ENCODE results near the gene XPO4.
A peak's percentile ranks its signal among the peaks of the same experiment; 100 is the strongest.

DNA sequence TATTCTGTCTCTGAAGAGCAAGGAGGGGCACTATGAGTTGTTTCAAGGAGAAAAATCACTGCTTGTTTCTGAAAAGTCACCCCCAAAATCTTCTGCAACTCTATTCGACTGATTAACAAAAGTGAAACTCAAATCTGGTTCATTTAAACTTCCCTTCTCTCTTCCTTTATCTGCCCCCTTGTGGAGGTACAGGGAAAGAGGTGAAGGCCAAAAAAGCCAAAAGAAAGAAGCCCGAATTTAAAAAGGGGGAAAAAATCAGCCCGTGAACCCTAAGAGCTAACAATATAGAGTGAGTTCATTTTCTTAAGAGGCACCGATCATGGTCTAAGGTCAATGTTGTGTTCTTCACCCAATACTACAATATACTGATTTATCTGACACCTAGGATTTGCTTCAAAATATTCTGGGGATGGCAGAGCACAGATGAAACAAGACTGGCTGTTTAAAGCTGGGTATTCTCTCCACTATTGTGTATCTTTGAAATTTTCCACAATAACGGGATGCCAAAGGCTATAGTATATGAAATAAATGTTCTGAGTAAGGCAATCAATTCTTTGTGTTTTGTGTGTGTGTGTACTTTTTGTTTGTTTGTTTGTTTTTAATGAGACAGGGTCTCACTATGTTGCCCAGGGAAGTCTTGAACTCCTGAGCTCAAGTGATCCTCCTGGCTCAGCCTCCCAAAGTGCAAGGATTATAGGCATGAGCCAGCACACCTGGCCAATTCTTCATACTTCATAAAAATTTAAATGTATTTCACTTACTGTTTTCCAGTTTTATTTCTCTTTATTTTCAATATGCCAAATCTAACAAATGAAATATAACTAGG lies 73.8 kb downstream of the XPO4 start:
- TF ChIP-seq FOXJ3 (CRISPR knock-in tag; IDR thresholded peaks at IDR 0.05): no peak
- TF ChIP-seq, protein P1, sequence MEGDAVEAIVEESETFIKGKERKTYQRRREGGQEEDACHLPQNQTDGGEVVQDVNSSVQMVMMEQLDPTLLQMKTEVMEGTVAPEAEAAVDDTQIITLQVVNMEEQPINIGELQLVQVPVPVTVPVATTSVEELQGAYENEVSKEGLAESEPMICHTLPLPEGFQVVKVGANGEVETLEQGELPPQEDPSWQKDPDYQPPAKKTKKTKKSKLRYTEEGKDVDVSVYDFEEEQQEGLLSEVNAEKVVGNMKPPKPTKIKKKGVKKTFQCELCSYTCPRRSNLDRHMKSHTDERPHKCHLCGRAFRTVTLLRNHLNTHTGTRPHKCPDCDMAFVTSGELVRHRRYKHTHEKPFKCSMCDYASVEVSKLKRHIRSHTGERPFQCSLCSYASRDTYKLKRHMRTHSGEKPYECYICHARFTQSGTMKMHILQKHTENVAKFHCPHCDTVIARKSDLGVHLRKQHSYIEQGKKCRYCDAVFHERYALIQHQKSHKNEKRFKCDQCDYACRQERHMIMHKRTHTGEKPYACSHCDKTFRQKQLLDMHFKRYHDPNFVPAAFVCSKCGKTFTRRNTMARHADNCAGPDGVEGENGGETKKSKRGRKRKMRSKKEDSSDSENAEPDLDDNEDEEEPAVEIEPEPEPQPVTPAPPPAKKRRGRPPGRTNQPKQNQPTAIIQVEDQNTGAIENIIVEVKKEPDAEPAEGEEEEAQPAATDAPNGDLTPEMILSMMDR (IDR thresholded peaks at IDR 0.05): peak; percentile 85
